H1 (cell line): Measurements from ENCODE around the gene TRIM62. TPM values are rescaled to one million over a fixed set of nuclear protein-coding genes. Genes with fewer than 3 reads are reported as not detected.

Experiments
- SIN3A ChIP-seq, 2 experiments: IDR thresholded peaks in 1 of 2; conservative IDR thresholded peaks in 1 of 2; 2 replicates each; pipeline ENCODE4 v1.6.1; 2011 to 2012; ENCODE audit warnings: low read length in 2 of 2, improper control_type of control experiment in 1 of 2, low read depth in 1 of 2, mild to moderate bottlenecking in 1 of 2
- polyA plus RNA-seq, 7 experiments: library from polyadenylated mRNA; depleted of rRNA in 3 of 7; stranded (reverse) in 5 of 7; unstranded in 2 of 7; fragments of >200 nt in 5 of 7; fragments of 200-250 nt in 2 of 7; gene quantifications; 1 replicate in 5 of 7; 2 replicates in 1 of 7; 4 replicates in 1 of 7; pipeline versions ENCODE4 v1.2.1 to v1.2.3, GENCODE V29; 2011 to 2013; ENCODE audit warnings: missing spikeins in 2 of 7, mixed read lengths in 2 of 7
- total RNA-seq: library from RNA; stranded (reverse); fragmentation: NEBNext Ultra II Directional; extraction: Animal tissue kit (Norgen Biotek cat#: 25700); gene quantifications from 2 replicates; pipeline ENCODE4 v1.2.1, GENCODE V29; 2021

The TRIM62 gene
- total and polyA plus RNA-seq, 2 of the 8 experiments (the other 6 are each of a cell fraction or from before 2014, with no cell fraction given), result 6.3 to 10.8 TPM

GRCh38 chr1:33186936-33187335 lies 5.1 kb upstream of the TRIM62 start (continued):
- no peak for TF ChIP-seq SIN3A (conservative IDR thresholded peaks at IDR 0.05 in 1 of 2, IDR thresholded peaks at IDR 0.05 in 1 of 2; ENCODE audit: low read depth in 1 of 2, low read length in 2 of 2)
